GM19239 (cell line): Measurements from ENCODE around the gene KIZ.
"Not testable (repeated sequence)": the region's sequence is repeated elsewhere in the genome, so short reads cannot be mapped to it uniquely, and the experiment has no call there.

Experiments used
- DNase-seq: peaks from one replicate; pipeline ENCODE4 v3.0.0; 2011; ENCODE audit warnings: low spot score; ENCODE audit not compliant: insufficient read length
- FAIRE-seq: peaks from 2 replicates; lab custom pipeline; 2011; peaks lifted over from hg19 to GRCh38; lab: Jason Lieb, UNC

The KIZ gene

DNA sequence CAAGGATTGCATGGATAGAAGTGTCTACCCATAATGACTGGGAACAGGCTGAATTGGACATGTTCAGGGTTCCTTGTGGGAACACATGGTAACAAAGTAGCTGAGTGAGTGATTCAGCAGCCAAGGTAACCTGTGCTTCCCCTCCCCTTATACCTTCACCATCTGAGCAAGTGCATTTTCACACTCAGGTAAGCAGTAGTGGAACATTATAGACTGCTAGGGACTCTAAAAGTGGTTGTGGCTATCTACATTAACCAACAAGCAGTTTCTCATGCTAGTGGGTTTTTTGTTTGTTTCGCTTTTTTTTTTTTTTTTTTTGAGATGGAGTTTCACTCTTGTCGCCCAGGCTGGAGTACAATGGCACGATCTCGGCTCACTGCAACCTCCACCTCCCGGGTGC, 41.4 kb downstream of the KIZ start:
- FAIRE-seq, result no peak
- DNase-seq, result no peak

DNA sequence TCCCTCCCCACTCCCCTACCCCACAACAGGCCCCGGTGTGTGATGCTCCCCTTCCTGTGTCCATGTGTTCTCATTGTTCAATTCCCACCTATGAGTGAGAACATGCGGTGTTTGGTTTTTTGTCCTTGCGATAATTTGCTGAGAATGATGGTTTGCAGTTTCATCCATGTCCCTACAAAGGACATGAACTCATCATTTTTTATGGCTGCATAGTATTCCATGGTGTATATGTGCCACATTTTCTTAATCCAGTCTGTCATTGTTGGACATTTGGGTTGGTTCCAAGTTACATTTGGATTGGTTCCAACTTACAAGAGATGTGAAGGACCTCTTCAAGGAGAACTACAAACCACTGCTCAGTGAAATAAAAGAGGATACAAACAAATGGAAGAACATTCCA, 42.2 kb downstream of the KIZ start:
- FAIRE-seq, DNase-seq: not testable (repeated sequence)

DNA sequence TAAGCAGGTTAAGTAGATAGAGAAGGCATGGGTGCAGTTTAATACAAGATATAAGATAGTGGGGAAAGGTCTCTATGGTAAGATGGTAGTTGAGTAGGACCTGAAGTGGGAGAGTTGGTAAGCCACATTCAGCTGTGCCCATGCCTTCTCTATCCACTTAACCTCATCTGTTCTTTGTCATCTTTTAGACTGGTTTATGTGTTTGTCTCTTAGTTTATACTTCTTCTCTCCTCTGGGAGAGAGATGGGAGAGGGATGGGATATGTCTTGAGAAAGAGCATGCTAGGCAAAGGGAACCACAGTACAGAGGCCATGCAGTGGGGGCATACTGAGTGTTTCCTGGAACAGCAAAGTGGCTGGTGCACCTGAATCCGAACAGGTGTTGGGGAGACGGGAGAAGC, 46.7 kb downstream of the KIZ start:
- DNase-seq, result no peak
- FAIRE-seq, result no peak

DNA sequence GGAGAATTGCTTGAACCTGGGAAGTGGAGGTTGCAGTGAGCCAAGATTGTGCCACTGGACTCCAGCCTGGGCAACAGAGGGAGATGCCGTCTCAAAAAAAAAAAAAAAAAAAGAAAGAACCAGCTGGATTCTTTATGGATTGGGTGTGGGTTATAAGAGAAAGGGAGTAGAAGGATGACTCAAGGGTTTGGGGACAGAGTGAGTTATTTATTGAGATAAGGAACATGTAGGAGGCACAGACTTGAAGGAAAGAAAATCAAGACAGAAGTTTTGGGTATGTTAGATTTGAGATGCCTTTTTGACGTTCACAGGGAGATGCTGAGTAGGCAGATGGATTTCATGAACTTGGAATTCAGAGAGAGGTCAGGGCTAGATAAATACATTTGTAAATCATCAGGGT, 47.6 kb downstream of the KIZ start:
- FAIRE-seq (no peak), DNase-seq (no peak)

DNA sequence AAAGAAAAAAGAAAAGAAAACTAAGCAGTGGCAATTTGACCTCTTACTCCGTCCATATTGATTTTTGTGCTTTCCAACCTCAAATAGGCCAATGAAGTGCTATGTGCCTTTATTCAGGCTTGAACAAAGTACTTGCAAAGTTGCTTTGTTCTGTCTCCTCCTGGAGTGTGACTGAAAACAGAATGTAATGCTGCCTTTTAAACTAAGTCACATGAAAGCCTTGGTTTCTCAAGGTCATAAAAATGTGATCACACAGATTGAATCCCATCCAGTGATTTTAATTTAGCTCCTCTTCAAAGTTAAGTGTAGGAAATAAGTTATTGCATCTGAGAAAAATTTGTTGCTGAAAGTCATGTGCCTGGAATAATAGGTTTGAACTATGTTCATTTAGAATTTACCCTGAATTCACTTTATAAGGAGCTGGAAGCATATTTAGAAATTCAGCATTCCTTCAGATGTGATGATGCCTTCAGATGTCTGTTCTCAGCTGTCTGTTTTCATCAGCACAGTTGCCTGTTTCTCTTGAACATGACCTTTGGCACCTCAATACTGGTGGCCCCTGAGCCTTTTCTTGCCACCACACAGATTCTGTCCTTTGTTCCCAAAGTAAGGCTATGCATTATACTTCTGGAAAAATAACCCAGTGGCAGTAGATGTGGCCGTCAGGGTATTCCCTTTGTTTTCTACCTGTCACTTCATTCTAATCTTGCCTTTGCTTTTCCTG, 48.8 kb downstream of the KIZ start:
- DNase-seq (no peak), FAIRE-seq (no peak)

DNA sequence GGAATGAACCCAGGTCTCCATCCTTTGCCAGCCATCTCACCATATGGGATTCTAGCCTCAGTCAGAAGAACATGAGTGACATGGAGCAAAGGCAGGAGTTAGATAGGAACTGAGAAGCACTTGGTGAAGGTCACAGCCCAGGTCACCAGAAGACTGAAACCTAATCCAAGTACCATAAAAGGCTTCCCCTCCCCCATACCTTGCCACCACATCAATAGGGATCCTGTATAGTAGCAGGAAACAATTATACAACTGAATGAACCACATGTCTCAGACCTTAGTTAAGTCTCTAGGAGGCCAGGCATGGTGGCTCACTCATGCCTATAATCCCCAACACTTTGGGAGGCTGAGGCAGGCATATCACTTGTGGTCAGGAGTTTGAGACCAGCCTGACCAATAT, 49.6 kb downstream of the KIZ start:
- FAIRE-seq, result no peak
- no peak for DNase-seq

DNA sequence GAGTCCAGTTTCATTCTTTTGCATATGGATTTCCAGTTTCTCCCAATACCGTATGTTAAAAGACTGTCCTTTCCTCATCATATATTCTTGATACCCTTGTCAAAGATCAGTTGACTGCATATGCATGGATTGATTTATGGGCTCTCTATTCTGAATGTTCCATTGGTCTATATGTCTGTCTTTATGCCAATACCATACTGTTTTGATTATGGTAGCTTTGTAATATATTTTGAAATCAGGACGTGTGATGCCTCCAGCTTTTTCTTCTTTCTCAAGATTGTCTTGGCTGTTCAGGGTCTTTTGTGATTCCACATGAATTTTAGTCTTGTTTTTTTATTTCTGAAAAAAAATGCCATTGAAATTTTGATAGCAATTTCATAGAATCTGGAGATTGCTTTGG, 51.9 kb downstream of the KIZ start:
- FAIRE-seq, result no peak
- DNase-seq, result no peak

DNA sequence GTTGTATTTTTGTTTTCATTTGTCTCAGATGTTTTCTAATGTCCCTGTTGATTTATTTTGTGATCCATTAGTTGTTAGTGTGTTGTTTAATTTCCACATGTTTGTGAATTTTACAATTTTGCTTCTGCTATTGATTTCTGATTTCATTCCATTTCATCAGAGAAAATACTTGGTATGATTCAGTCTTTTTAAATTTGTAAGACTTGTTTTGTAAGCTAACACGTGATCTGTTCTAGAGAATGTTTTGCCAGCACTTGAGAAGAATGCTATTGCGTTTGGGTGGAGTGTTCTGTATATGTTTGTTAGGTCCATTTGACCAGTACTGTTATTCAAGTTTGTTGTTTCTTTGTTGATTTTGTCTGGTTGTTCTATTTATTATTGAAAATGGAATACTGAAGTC, 53.9 kb downstream of the KIZ start:
- no peak for FAIRE-seq

DNA sequence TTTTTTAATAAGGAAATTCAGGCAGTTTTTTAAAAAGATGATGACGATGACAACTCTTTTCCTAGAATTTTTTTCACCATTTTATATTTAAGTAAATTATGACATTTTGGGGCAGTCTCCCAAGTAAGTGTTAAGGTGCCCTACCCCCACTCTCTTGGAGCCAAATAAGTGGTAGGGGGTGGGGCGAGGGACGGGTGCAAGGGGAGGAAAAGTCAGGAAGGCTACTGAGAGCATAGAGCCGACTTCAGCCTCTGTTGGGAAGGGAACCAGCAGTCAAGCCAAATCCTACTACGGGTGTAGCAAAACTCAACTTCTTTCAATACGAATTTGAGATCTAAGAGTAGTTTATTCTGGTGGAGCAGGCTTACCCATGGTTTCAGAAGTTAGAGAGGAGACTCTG, 54.4 kb downstream of the KIZ start:
- no peak for FAIRE-seq
- DNase-seq, result no peak

More for the DNA sequence above, 53.9 kb downstream of the KIZ start:
- DNase-seq, result no peak

DNA sequence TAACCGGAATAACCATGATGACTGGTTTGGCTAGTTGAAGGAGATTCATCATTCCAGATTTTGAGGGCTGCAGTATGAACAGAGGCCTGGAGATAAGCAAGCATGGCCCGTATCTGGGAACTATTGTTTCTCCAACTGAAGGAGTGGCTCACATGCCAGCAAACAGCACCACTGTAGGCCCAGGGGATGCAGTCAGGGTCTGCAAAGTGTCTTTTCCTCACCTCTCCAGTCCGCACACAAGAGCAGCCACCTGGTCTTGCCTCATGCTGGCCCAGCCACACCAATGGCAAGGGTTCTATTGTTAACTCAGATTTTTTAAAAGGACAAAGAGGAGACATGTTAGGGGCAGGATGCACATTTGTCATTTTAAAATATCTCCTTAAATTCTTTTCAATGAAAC, 55.1 kb downstream of the KIZ start:
- FAIRE-seq (no peak), DNase-seq (no peak)

DNA sequence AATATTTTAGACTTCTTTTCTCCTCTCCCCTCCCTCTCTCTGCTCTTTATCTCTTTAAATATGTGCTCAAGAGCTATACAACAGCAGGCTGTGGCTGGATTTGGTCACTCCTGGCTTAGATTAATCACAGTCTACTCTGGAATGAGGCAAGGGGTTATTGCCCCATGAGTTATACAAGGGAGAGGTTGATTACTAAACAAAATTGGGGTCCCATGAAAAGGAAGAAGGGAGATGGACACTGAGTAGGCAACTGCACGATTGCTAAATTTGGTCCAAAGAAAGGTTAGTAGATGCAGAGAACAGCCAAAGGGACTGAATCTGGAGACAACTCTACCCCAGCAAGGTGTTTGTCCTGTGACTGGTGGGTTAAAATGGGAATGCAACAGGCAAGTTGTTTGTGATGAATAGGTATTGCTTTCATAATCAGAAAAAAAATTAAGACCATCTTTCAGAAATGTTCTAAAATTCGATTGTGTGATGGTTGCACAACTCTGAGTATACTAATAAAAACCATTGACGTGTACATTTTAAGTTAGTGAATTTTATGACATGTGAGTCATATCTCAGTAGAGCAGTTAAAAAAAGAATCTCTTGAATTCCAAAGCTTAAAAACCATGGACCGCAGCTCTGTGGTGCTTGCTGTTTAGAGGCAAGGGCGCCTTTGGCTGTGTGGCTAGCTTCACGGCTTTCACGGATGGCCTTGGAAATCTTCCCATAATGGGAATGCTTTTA, 57.1 kb downstream of the KIZ start:
- FAIRE-seq (no peak), DNase-seq (no peak)

DNA sequence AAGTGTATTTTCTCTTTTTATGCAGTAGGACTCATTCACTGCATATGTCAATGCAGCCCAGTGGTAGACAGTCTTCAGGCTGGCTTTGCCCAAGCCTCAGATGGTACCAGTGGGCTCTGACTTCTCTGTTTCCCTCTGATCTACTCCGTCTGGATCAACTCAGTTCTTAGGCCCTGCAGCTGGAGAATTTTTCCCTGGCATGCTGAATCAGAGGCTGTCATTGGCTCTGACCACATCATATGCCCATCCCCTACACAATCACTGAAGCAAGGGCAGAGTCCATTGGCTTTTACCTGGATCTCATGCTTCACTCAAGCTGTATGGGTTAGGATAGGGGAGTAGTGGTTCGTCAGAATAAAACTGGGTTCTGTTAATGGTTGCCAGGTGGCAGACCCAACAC, 57.8 kb downstream of the KIZ start:
- no peak for FAIRE-seq
- DNase-seq, result no peak

DNA sequence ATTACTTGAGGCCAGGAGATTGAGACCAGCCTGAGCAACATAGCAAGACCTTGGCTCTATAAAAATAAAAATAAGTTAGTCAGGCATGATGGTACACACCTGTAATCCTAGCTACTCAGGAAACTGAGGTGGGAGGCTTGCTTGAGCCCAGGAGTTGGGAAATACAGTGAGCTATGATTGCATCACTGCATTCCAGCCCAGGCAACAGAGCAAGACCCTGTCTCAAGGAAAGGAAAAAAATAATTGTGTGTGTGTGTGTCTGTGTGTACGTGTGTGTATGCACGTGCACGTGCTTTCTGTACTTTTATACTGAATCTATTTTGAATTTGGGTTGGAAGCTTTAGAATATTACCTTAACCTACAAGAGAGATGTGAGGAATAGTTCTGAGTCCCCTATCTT, 58.9 kb downstream of the KIZ start:
- FAIRE-seq, result no peak
- DNase-seq, result no peak

DNA sequence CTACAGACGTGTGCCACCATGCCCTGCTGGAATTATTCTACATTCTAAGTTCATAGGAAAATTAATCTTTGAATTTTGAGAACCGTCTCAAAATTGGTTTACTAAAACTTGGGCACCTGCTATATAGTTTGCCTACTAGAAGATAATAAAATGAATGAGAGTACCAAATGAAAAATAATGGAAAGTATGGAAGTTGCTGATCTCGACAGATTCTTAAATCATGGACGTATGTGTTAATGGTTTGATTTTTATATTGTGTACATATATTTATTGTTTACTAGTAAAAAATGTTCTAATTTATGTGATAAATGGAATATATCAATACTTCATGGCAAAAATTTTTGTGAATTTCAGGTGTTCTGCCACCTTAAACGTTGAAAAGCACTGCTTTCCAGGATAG, 60.0 kb downstream of the KIZ start:
- DNase-seq, result no peak
- FAIRE-seq, result no peak

DNA sequence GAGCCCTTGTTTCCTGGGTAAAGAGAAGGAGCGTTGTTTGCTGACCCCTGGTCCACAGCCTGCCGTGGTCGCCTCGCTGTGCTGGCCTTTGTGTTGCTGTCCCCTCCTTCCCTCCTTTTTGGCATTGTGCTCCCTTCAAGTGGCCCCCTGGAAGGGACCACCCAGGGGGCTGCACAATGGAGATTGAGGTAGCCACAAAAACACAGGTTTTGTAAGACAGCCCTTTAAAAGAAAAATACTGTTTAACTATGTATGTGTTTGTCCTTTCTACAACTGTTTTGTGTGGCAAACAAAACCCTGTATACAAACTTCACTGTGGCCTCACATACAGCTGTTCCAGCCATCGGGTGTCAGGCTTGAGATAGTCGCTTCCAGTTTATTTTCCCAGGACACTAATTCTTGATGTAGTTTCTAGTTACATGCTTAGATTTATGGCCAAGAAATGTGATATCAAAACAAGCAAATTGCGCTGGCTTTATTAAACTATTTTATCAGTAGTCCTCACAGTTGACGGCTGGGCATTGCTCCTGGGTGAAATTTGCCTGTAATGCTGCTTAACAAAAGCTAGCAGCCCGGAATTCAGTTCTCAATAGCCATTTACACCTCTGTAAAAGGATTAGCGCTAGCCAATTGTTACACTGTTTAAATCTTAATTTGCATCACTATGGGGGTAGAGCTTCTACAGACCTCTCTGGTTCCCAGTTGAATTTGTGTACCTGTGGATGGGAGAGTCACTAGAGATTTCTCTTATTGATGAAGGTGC, 64.1 kb downstream of the KIZ start:
- no peak for DNase-seq

DNA sequence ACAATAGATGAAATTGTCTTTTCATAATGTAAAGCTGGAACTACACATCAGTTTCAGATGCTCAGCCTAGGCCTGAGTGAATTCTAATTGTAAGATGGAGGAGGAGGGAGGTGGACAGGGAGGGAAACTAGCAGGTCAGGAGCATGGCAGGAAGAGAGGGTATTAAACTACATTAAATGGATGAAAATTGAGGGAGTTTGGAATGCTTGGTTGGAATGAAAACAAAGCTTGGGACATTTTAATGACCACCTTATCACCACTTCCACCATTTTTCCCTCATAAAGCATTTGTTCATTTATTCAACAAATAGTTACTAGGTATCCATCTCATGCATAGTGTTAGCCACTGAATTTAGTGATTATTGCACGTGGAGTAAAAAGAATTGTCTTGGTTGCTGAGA, 65.0 kb downstream of the KIZ start:
- FAIRE-seq, result no peak
- no peak for DNase-seq

More for the DNA sequence above, 64.1 kb downstream of the KIZ start:
- FAIRE-seq, result no peak

DNA sequence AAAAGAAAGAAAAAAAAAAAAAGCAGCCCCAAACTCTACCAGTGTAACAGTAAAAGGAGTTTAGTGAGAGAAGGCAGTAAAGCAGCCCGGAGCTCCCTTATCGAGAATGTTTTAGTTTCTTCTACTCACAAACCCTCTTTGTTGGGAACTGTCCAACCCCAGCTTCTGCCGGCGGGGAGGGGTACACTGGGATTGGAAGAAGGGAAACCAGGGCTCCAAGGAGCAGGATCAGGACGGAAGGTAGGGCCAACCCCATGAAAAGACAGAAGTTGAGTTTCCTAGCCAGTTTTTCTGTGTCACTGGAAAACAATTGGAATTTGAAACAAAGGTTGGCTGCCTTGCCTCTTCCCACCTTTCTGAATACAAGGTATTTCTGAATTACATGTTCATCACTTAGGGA, 66.0 kb downstream of the KIZ start:
- FAIRE-seq, result no peak

DNA sequence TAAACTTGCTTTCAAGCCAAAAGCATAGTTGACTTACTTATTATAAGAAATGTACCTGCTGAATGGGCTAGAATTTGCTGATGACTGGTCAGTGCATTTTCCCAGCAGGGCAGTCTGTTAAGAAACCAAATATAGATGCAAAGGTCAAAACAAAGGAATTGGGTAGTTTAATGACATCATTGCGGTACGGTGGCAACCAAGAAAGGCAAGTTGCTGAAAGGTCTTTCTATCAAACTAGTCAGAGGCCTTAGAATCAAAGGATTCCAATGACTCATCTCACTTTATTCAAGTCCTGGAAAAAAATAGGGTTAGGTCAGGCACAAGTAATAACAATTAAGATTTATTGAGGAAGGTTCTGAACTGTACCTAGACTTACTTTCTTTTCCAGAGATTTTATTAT, 76.4 kb downstream of the KIZ start:
- FAIRE-seq, result no peak
- no peak for DNase-seq

More for the DNA sequence above, 66.0 kb downstream of the KIZ start:
- no peak for DNase-seq

DNA sequence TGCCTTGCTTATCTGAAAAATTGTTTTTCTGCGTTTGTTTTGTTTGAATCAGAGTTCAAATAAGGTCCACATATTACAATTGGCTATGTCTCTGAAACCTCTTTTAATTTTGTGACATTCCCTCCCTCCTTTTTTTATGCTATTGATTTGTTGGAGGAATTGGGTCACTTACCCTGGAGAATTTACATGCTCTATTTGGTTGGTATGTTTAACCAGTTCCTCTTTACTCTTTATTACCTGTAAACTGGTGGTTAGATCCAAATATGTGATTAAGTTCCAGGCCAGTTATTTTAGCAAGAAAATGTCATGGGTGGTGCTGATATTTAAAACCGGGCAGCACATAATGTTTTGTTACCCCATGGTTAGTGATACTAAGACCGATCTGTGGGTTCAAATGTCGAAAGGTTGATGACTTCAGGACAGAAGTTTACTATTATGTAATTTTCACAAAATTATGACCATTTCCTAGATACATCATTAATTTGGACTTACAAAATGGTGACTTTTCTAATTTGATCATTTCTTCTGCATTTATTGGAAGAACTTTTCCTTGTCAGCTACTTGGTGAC, 77.3 kb downstream of the KIZ start:
- no peak for DNase-seq
- FAIRE-seq, result no peak

DNA sequence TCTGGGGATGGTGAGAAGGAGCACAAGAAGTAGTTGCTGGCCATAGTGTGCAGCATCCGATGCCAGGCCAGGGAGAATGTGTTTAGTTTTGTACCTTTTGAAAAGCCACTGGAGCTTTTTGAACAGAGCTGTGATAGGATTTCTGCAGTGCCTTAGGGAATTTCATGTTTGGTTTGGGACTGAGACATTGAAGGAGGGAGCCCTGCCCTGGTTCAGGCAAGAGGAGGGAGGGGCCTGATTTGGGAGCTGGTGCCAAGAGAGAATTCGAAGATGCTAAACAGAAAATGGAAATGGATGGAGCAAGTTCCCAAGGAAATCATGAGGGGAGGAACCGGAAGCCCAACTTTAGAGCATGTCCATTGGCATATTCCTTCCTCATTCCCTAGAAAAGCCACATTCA, 80.7 kb downstream of the KIZ start:
- DNase-seq (no peak), FAIRE-seq (no peak)

DNA sequence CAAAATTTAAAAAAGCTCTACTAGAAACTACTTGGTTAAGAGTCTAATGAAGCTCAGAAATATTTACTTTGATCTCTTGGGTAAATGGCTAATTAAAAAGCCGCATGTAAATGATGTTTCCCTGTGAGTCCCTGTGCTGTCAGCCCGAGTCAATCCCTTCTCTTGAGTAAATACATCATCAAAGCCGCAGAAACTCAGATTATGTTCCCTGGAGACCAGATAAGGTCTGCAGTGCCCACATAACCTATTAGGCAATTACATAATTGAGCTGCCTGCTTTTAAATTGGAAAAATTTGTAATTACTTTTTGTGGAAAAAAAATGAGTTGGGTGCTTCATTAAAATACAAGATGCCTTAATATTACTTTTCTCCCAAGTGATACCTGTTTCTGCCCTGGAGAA, 83.1 kb downstream of the KIZ start:
- FAIRE-seq (no peak), DNase-seq (no peak)
